CD8-positive, alpha-beta memory T cell (primary cell): ENCODE measurements around the gene TRIM47. TPM values are rescaled to one million over a fixed set of nuclear protein-coding genes. Genes with fewer than 3 reads are reported as not detected.
A peak's percentile ranks its signal among the peaks of the same experiment; 100 is the strongest.

Experiments
- CTCF ChIA-PET: fragments of 350-600 bp; sonication (Branson Sonifier 250); formaldehyde crosslinking; loops from one replicate; lab custom pipeline; 2021; ENCODE audit warnings: antibody characterized with exemption; lab: Charles Lee
- POLR2A ChIA-PET: fragments of 350-600 bp; sonication (Branson Sonifier 250); formaldehyde crosslinking; loops from one replicate; lab custom pipeline; 2021; ENCODE audit warnings: antibody characterized with exemption; lab: Charles Lee
- DNase-seq, 5 donors: peaks; one replicate each; pipeline versions ENCODE4 v3.0.0 to v3.0.0-alpha.2; 2020 to 2022; ENCODE audit warnings: mixed read lengths in 1 of 5
- H3K27ac ChIP-seq: one replicate; pipeline ENCODE4 v1.7.0; 2013; ENCODE audit warnings: low read depth, mild to moderate bottlenecking, low read length, moderate library complexity
- H3K27me3 ChIP-seq: 2 replicates; pipeline ENCODE4 v1.7.0; 2013; ENCODE audit warnings: low read length, mild to moderate bottlenecking; ENCODE audit not compliant: insufficient read depth, poor library complexity, severe bottlenecking
- H3K36me3 ChIP-seq: 2 replicates; pipeline ENCODE4 v1.7.0; 2013; ENCODE audit warnings: mild to moderate bottlenecking, low read length, moderate library complexity; ENCODE audit not compliant: insufficient read depth
- H3K4me1 ChIP-seq: 2 replicates; pipeline ENCODE4 v1.7.0; 2013; ENCODE audit warnings: mild to moderate bottlenecking, low read length, moderate library complexity; ENCODE audit not compliant: insufficient read depth
- H3K4me3 ChIP-seq: 2 replicates; pipeline ENCODE4 v1.7.0; 2013; ENCODE audit warnings: mild to moderate bottlenecking, low read length
- H3K9me3 ChIP-seq: 2 replicates; pipeline ENCODE4 v1.7.0; 2013; ENCODE audit warnings: mild to moderate bottlenecking, low read length
- H3K27ac Mint-ChIP-seq, 8 donors: one replicate each; pipeline ENCODE4 v1.8.0; 2020 to 2021; ENCODE audit warnings: mixed read lengths in 8 of 8, mild to moderate bottlenecking in 6 of 8, inconsistent platforms in 3 of 8, moderate library complexity in 3 of 8
- H3K27me3 Mint-ChIP-seq, 2 donors: one replicate each; pipeline ENCODE4 v1.8.0; 2020 to 2021; ENCODE audit warnings: mixed read lengths in 2 of 2, mild to moderate bottlenecking in 1 of 2, moderate library complexity in 1 of 2
- H3K36me3 Mint-ChIP-seq, 3 donors: one replicate each; pipeline ENCODE4 v1.8.0; 2020 to 2021; ENCODE audit warnings: mixed read lengths in 3 of 3, inconsistent platforms in 1 of 3, mild to moderate bottlenecking in 1 of 3
- H3K4me1 Mint-ChIP-seq, 3 donors: one replicate each; pipeline ENCODE4 v1.8.0; 2020 to 2021; ENCODE audit warnings: mixed read lengths in 3 of 3, inconsistent platforms in 1 of 3, mild to moderate bottlenecking in 1 of 3
- H3K4me3 Mint-ChIP-seq, 7 donors: one replicate each; pipeline ENCODE4 v1.8.0; 2020 to 2021; ENCODE audit warnings: mixed read lengths in 7 of 7, mild to moderate bottlenecking in 6 of 7, moderate library complexity in 4 of 7, inconsistent platforms in 2 of 7
- H3K9me3 Mint-ChIP-seq, 5 donors: one replicate each; pipeline ENCODE4 v1.8.0; 2020 to 2022; ENCODE audit warnings: mixed read lengths in 5 of 5, mild to moderate bottlenecking in 3 of 5, moderate library complexity in 2 of 5, inconsistent platforms in 1 of 5
- polyA plus RNA-seq: library from polyadenylated mRNA; unstranded; fragments of 300-500 nt; fragmentation: Illumina TruSeq; gene quantifications from one replicate; pipeline ENCODE4 v1.2.3, GENCODE V29; 2021
- total RNA-seq, 2 experiments: library from RNA; stranded (reverse); gene quantifications; one replicate each; pipeline ENCODE4 v1.2.3, GENCODE V29; 2021

The TRIM47 gene
- total and polyA plus RNA-seq, 3 experiments from 2014 or later: 12.6 to 17.6 (median 14.1) TPM

- H3K9me3 Mint-ChIP-seq: no peaks in the 10 kb centered on the region
- CTCF ChIA-PET: interaction anchor here (0.8 to 2.7 kb wide), 4 partner anchors 21 to 60 kb away, joined by 3 to 13 read pairs (median 4); partner anchors contain the start of gene GALK1
- H3K27me3 ChIP-seq: no peaks in the 10 kb centered on the region
- H3K27ac ChIP-seq: no peak overlapping the region
- H3K9me3 ChIP-seq: no peaks in the 10 kb centered on the region
- H3K27me3 Mint-ChIP-seq: no peaks in the 10 kb centered on the region
- H3K4me3 Mint-ChIP-seq: peak overlapping the region in 1 of 7 donors; percentile 40
- peaks cover 10% of the 10 kb centered on the region for H3K36me3 ChIP-seq
- peaks cover 22 to 30% (median 24%) of the 10 kb centered on the region in 3 donors for H3K4me1 Mint-ChIP-seq
- peaks cover 21% of the 10 kb centered on the region for H3K4me1 ChIP-seq
- DNase-seq: no peak
- POLR2A ChIA-PET: interaction anchor here (0.6 kb wide), 1 partner anchor 36 kb away, joined by 3 read pairs; no protein-coding TSS in a partner anchor
- peaks cover 0 to 68% (median 5%) of the 10 kb centered on the region in 3 donors for H3K36me3 Mint-ChIP-seq
- no peak overlapping the region for H3K4me3 ChIP-seq
- H3K27ac Mint-ChIP-seq: peak overlapping the region in 4 of 8 donors; percentile 15 to 88 (median 44)
Measured at GRCh38 chr17:75824666-75825065, 53.7 kb downstream of the TRIM47 start.

Other genes starting within 250 kb of the TRIM47 start
- under 1 TPM in 1 of 2 experiments, not detected in 1; 0.20 TPM for gene SMIM5, start 245.1 kb downstream of the TRIM47 start, total RNA-seq
- gene SMIM5, start 245.1 kb downstream of the TRIM47 start, polyA plus RNA-seq: 0.13 TPM
- 10 to 100 TPM; 28.5 to 30.3 TPM for gene RECQL5, start 211.4 kb downstream of the TRIM47 start, total RNA-seq
- gene RECQL5, start 211.4 kb downstream of the TRIM47 start, polyA plus RNA-seq: 16.0 TPM
- 100 to 1,000 TPM in 1 of 2 experiments, 10 to 100 TPM in 1; 98.0 to 111 TPM for gene SAP30BP, start 211.2 kb downstream of the TRIM47 start, total RNA-seq
- 87.5 TPM for gene SAP30BP, start 211.2 kb downstream of the TRIM47 start, polyA plus RNA-seq
- 1 to 10 TPM; 1.8 to 2.1 TPM for gene ITGB4, start 157.1 kb downstream of the TRIM47 start, total RNA-seq
- 1.5 TPM for gene ITGB4, start 157.1 kb downstream of the TRIM47 start, polyA plus RNA-seq
- 10 to 100 TPM; 33.2 to 39.7 TPM for gene GALK1, start 113.4 kb downstream of the TRIM47 start, total RNA-seq
- 19.7 TPM for gene GALK1, start 113.4 kb downstream of the TRIM47 start, polyA plus RNA-seq
- 10 to 100 TPM; 24.4 to 29.3 TPM for gene UNK, start 93.8 kb downstream of the TRIM47 start, total RNA-seq
- gene UNK, start 93.8 kb downstream of the TRIM47 start, polyA plus RNA-seq: 32.8 TPM
- 100 to 1,000 TPM; 143 to 154 TPM for gene UNC13D, start 34.2 kb downstream of the TRIM47 start, total RNA-seq
- 90.3 TPM for gene UNC13D, start 34.2 kb downstream of the TRIM47 start, polyA plus RNA-seq
- 10 to 100 TPM; 47.5 to 53.2 TPM for gene WBP2, start 23.2 kb downstream of the TRIM47 start, total RNA-seq
- gene WBP2, start 23.2 kb downstream of the TRIM47 start, polyA plus RNA-seq: 129 TPM
- gene TRIM65, start 18.4 kb upstream of the TRIM47 start, total RNA-seq: 10 to 100 TPM; 34.9 to 35.4 TPM
- gene TRIM65, start 18.4 kb upstream of the TRIM47 start, polyA plus RNA-seq: 28.1 TPM
- 100 to 1,000 TPM; 171 to 180 TPM for gene MRPL38, start 26.3 kb upstream of the TRIM47 start, total RNA-seq
- 73.1 TPM for gene MRPL38, start 26.3 kb upstream of the TRIM47 start, polyA plus RNA-seq
- gene FBF1, start 62.5 kb upstream of the TRIM47 start, total RNA-seq: 10 to 100 TPM; 22.6 to 23.8 TPM
- 5.7 TPM for gene FBF1, start 62.5 kb upstream of the TRIM47 start, polyA plus RNA-seq
- 10 to 100 TPM; 35.1 to 36.1 TPM for gene ACOX1, start 100.6 kb upstream of the TRIM47 start, total RNA-seq
- gene ACOX1, start 100.6 kb upstream of the TRIM47 start, polyA plus RNA-seq: 15.8 TPM
- gene TEN1, start 100.7 kb upstream of the TRIM47 start, total RNA-seq: 10 to 100 TPM; 15.9 to 17.3 TPM
- 21.0 TPM for gene TEN1, start 100.7 kb upstream of the TRIM47 start, polyA plus RNA-seq
- gene CDK3, start 122.3 kb upstream of the TRIM47 start, total RNA-seq: 1 to 10 TPM; 5.0 to 5.5 TPM
- not detected for gene CDK3, start 122.3 kb upstream of the TRIM47 start, polyA plus RNA-seq
- under 1 TPM; 0.07 to 0.11 TPM for gene EVPL, start 148.7 kb upstream of the TRIM47 start, total RNA-seq
- not detected for gene EVPL, start 148.7 kb upstream of the TRIM47 start, polyA plus RNA-seq
- gene SRP68, start 193.9 kb upstream of the TRIM47 start, total RNA-seq: 100 to 1,000 TPM; 120 to 123 TPM
- gene SRP68, start 193.9 kb upstream of the TRIM47 start, polyA plus RNA-seq: 80.4 TPM
- gene GALR2, start 196.2 kb upstream of the TRIM47 start, total RNA-seq: 1 to 10 TPM; 2.7 to 3.1 TPM
- not detected for gene GALR2, start 196.2 kb upstream of the TRIM47 start, polyA plus RNA-seq
- 1 to 10 TPM; 2.8 to 3.0 TPM for gene ZACN, start 200.6 kb upstream of the TRIM47 start, total RNA-seq
- gene ZACN, start 200.6 kb upstream of the TRIM47 start, polyA plus RNA-seq: 4.1 TPM
- 100 to 1,000 TPM; 105 to 109 TPM for gene EXOC7, start 225.2 kb upstream of the TRIM47 start, total RNA-seq
- 69.3 TPM for gene EXOC7, start 225.2 kb upstream of the TRIM47 start, polyA plus RNA-seq